ENCODE results near the gene ZMIZ1. TPM values are rescaled to one million over a fixed set of nuclear protein-coding genes. Genes with fewer than 3 reads are reported as not detected.
"Not testable (repeated sequence)": the region's sequence is repeated elsewhere in the genome, so short reads cannot be mapped to it uniquely, and the experiment has no call there.

Gene ZMIZ1
- polyA plus RNA-seq, 1 experiment, result 13.0 TPM

- no peaks in the 10 kb centered on the region for H3K27me3 ChIP-seq (ENCODE audit: control insufficient read depth, insufficient read depth, low read length)
- DNase-seq (ENCODE audit: low read depth), result peak; percentile 42
- ChIA-PET POLR2A (no interaction called here), CTCF (interaction anchor here (0.9 kb wide), 1 partner anchor 10 kb away, joined by 3 read pairs; no protein-coding TSS in a partner anchor)
- H3K36me3 ChIP-seq (ENCODE audit: control insufficient read depth, insufficient read depth, low read length), result peaks cover 18% of the 10 kb centered on the region
- no peak overlapping the region for H3K4me3 ChIP-seq (ENCODE audit: low read depth, low read length)
- TF ChIP-seq CTCF (IDR thresholded peaks at IDR 0.05; ENCODE audit: insufficient read depth, low read depth, low read length), result no peak; the same call in 1 of the 2 replicates
Measured at GRCh38 chr10:79274279-79275104, 205.7 kb downstream of the ZMIZ1 start.

GRCh38 chr10:79275105-79275430, 206.3 kb downstream of the ZMIZ1 start:
- POLR2A ChIA-PET, result no interaction called here
- TF ChIP-seq CTCF (IDR thresholded peaks at IDR 0.05; ENCODE audit: insufficient read depth, low read depth, low read length), result no peak
- CTCF ChIA-PET, result interaction anchor here (0.9 kb wide), 1 partner anchor 9 kb away, joined by 3 read pairs; no protein-coding TSS in a partner anchor
- no peak overlapping the region for H3K4me3 ChIP-seq (ENCODE audit: low read depth, low read length)
- H3K27me3 ChIP-seq (ENCODE audit: control insufficient read depth, insufficient read depth, low read length), result no peaks in the 10 kb centered on the region
- H3K36me3 ChIP-seq (ENCODE audit: control insufficient read depth, insufficient read depth, low read length), result peaks cover 18% of the 10 kb centered on the region
- DNase-seq (ENCODE audit: low read depth), result no peak

- no peak for TF ChIP-seq CTCF (IDR thresholded peaks at IDR 0.05; ENCODE audit: insufficient read depth, low read depth, low read length)
- Histone ChIP-seq H3K4me3 (ENCODE audit: low read depth, low read length) (no peak overlapping the region), H3K27me3 (ENCODE audit: control insufficient read depth, insufficient read depth, low read length) (no peaks in the 10 kb centered on the region), H3K36me3 (ENCODE audit: control insufficient read depth, insufficient read depth, low read length) (peaks cover 18% of the 10 kb centered on the region)
- no peak for DNase-seq (ENCODE audit: low read depth)
- CTCF ChIA-PET, result interaction anchor here (0.9 kb wide), 1 partner anchor 9 kb away, joined by 3 read pairs; no protein-coding TSS in a partner anchor
- POLR2A ChIA-PET, result no interaction called here
Measured at GRCh38 chr10:79275431-79275851, 206.7 kb downstream of the ZMIZ1 start.

- Histone ChIP-seq H3K4me3 (ENCODE audit: low read depth, low read length) (no peak overlapping the region), H3K27me3 (ENCODE audit: control insufficient read depth, insufficient read depth, low read length) (no peaks in the 10 kb centered on the region), H3K36me3 (ENCODE audit: control insufficient read depth, insufficient read depth, low read length) (peaks cover 19% of the 10 kb centered on the region)
- no peak for DNase-seq (ENCODE audit: low read depth)
- POLR2A ChIA-PET, result no interaction called here
- TF ChIP-seq CTCF (IDR thresholded peaks at IDR 0.05; ENCODE audit: insufficient read depth, low read depth, low read length), result no peak
- CTCF ChIA-PET, result no interaction called here
Measured at GRCh38 chr10:79277579-79278269, 209.0 kb downstream of the ZMIZ1 start.

- POLR2A ChIA-PET; H3K27me3 ChIP-seq (ENCODE audit: control insufficient read depth, insufficient read depth, low read length); H3K4me3 ChIP-seq (ENCODE audit: low read depth, low read length); DNase-seq (ENCODE audit: low read depth): not testable (repeated sequence)
- peaks cover 19% of the 10 kb centered on the region for H3K36me3 ChIP-seq (ENCODE audit: control insufficient read depth, insufficient read depth, low read length)
- CTCF ChIA-PET, result interaction anchor here (0.6 kb wide), 1 partner anchor 22 kb away, joined by 3 read pairs; no protein-coding TSS in a partner anchor
Measured at GRCh38 chr10:79279047-79279446, 210.3 kb downstream of the ZMIZ1 start.
